HepG2 (cell line): ENCODE data around the gene TECTB. TPM values are rescaled to one million over a fixed set of nuclear protein-coding genes. Genes with fewer than 3 reads are reported as not detected.

Experiments
- DMAP1 ChIP-seq: IDR thresholded peaks from 2 replicates; pipeline ENCODE4 v1.6.1; 2016
- GATA4 ChIP-seq: sonication (generic); IDR thresholded peaks from 2 replicates; pipeline ENCODE4 v1.6.1; 2016; ENCODE audit warnings: antibody characterized with exemption, low read depth, borderline replicate concordance
- KLF9 ChIP-seq: IDR thresholded peaks from 2 replicates; pipeline ENCODE4 v1.6.1; 2016; ENCODE audit warnings: low read depth
- PHF8 ChIP-seq: sonication (generic); formaldehyde crosslinking; IDR thresholded peaks from 2 replicates; pipeline ENCODE4 v1.5.0; 2020; ENCODE audit warnings: missing genetic modification reagents
- ZNF232 ChIP-seq: sonication (generic); formaldehyde crosslinking; IDR thresholded peaks from 2 replicates; pipeline ENCODE4 v1.4.0; 2020; ENCODE audit warnings: missing genetic modification reagents, borderline replicate concordance
- ZNF256 ChIP-seq: sonication (generic); formaldehyde crosslinking; conservative IDR thresholded peaks from 2 replicates; pipeline ENCODE4 v1.4.0; 2020; ENCODE audit warnings: missing genetic modification reagents
- ZNF296 ChIP-seq: sonication (generic); formaldehyde crosslinking; conservative IDR thresholded peaks from 2 replicates; pipeline ENCODE4 v1.5.0; 2020; ENCODE audit warnings: mild to moderate bottlenecking, missing genetic modification reagents
- ZNF644 ChIP-seq: IDR thresholded peaks from 2 replicates; pipeline ENCODE4 v1.6.1; 2016; ENCODE audit warnings: low read depth
- ZNF816 ChIP-seq: sonication (generic); formaldehyde crosslinking; IDR thresholded peaks from 2 replicates; pipeline ENCODE4 v1.8.0; 2022; ENCODE audit warnings: missing genetic modification reagents, mild to moderate bottlenecking, borderline replicate concordance
- polyA plus RNA-seq, 8 experiments: library from polyadenylated mRNA; depleted of rRNA in 3 of 8; stranded (reverse) in 7 of 8; unstranded in 1 of 8; fragments of >200 nt; fragmentation: Illumina TruSeq in 4 of 8; extraction: Trizol in 4 of 8; gene quantifications; 2 replicates each; pipeline versions ENCODE4 v1.2.1 to v1.2.3, GENCODE V29; 2011 to 2016; ENCODE audit warnings: low read depth in 4 of 8, missing spikeins in 1 of 8, mixed read lengths in 1 of 8; ENCODE audit not compliant: insufficient read depth in 1 of 8
- total RNA-seq, 5 experiments: library from RNA; depleted of rRNA; stranded (reverse); fragments of >200 nt; fragmentation: Illumina TruSeq; extraction: Trizol; gene quantifications; 2 replicates each; pipeline ENCODE4 v1.2.3, GENCODE V29; 2016; ENCODE audit warnings: low read depth in 1 of 5
- TF ChIP-seq, protein P1 (sequence below): sonication (generic); formaldehyde crosslinking; IDR thresholded peaks from 2 replicates; pipeline ENCODE4 v1.5.1; 2020; ENCODE audit warnings: mild to moderate bottlenecking, missing genetic modification reagents, moderate library complexity
- TF ChIP-seq, protein P2 (sequence below): sonication (generic); formaldehyde crosslinking; IDR thresholded peaks from 2 replicates; pipeline ENCODE4 v1.5.0; 2020; ENCODE audit warnings: mild to moderate bottlenecking, missing genetic modification reagents
- TF ChIP-seq, protein P3 (sequence below): sonication (generic); formaldehyde crosslinking; IDR thresholded peaks from 2 replicates; pipeline ENCODE4 v1.9.0; 2021; ENCODE audit warnings: missing genetic modification reagents, borderline replicate concordance
- TF ChIP-seq, protein P4 (sequence below): sonication (generic); formaldehyde crosslinking; IDR thresholded peaks from 2 replicates; pipeline ENCODE4 v1.8.0; 2022; ENCODE audit warnings: low read depth, missing genetic modification reagents
- TF ChIP-seq, protein P5 (sequence below): sonication (generic); formaldehyde crosslinking; IDR thresholded peaks from 2 replicates; pipeline ENCODE4 v1.4.0; 2020; ENCODE audit warnings: missing genetic modification reagents

TECTB gene
- total and polyA plus RNA-seq, 2 of the 13 experiments (the other 11 are each of a cell fraction or from before 2014, with no cell fraction given): 0.78 to 1.8 TPM

DNA sequence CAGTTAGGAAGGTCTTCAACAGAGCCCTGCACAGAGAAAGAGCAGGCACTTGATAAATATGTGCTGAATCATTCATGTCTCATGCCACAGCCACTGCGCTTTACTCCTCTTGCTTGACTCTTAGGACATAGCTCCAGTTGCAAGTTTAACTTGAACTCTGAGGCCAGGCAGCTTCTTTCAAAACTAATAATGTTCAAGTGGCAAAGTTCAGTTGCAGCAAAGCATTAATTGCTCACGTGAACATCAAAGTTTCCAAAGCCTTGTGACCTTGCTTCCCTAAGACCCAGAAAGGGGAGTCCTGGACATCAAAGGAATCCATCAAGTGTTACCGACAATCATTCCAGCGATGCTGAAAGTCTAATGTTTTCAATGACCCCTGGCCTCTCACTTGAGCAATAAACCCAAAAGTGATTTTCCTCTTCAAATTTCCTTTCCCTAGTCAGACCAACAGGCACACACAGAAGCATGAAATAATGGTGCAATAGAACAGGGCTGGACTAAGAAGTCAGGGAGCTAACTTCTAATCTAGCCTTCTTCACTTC lies 21.8 kb upstream of the TECTB start (continued):
- TF ChIP-seq, protein P1, sequence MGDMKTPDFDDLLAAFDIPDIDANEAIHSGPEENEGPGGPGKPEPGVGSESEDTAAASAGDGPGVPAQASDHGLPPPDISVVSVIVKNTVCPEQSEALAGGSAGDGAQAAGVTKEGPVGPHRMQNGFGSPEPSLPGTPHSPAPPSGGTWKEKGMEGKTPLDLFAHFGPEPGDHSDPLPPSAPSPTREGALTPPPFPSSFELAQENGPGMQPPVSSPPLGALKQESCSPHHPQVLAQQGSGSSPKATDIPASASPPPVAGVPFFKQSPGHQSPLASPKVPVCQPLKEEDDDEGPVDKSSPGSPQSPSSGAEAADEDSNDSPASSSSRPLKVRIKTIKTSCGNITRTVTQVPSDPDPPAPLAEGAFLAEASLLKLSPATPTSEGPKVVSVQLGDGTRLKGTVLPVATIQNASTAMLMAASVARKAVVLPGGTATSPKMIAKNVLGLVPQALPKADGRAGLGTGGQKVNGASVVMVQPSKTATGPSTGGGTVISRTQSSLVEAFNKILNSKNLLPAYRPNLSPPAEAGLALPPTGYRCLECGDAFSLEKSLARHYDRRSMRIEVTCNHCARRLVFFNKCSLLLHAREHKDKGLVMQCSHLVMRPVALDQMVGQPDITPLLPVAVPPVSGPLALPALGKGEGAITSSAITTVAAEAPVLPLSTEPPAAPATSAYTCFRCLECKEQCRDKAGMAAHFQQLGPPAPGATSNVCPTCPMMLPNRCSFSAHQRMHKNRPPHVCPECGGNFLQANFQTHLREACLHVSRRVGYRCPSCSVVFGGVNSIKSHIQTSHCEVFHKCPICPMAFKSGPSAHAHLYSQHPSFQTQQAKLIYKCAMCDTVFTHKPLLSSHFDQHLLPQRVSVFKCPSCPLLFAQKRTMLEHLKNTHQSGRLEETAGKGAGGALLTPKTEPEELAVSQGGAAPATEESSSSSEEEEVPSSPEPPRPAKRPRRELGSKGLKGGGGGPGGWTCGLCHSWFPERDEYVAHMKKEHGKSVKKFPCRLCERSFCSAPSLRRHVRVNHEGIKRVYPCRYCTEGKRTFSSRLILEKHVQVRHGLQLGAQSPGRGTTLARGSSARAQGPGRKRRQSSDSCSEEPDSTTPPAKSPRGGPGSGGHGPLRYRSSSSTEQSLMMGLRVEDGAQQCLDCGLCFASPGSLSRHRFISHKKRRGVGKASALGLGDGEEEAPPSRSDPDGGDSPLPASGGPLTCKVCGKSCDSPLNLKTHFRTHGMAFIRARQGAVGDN: no peak; the same call in 1 of the 2 replicates
- TF ChIP-seq, protein P2, sequence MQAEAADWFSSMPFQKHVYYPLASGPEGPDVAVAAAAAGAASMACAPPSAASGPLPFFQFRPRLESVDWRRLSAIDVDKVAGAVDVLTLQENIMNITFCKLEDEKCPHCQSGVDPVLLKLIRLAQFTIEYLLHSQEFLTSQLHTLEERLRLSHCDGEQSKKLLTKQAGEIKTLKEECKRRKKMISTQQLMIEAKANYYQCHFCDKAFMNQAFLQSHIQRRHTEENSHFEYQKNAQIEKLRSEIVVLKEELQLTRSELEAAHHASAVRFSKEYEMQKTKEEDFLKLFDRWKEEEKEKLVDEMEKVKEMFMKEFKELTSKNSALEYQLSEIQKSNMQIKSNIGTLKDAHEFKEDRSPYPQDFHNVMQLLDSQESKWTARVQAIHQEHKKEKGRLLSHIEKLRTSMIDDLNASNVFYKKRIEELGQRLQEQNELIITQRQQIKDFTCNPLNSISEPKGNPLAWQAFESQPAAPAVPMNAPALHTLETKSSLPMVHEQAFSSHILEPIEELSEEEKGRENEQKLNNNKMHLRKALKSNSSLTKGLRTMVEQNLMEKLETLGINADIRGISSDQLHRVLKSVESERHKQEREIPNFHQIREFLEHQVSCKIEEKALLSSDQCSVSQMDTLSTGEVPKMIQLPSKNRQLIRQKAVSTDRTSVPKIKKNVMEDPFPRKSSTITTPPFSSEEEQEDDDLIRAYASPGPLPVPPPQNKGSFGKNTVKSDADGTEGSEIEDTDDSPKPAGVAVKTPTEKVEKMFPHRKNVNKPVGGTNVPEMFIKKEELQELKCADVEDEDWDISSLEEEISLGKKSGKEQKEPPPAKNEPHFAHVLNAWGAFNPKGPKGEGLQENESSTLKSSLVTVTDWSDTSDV (CRISPR knock-in tag): no peak
- TF ChIP-seq DMAP1 (peak; percentile 83), ZNF232 (CRISPR knock-in tag) (peak; percentile 83; the same call in 1 of the 2 replicates), GATA4 (peak; percentile 95; the same call in 1 of the 2 replicates), ZNF296 (CRISPR knock-in tag) (no peak), PHF8 (peak; percentile 45; the same call in 1 of the 2 replicates), KLF9 (CRISPR knock-in tag) (peak; percentile 85; the same call in 1 of the 2 replicates), ZNF816 (CRISPR knock-in tag) (0 out of 2 replicates have a peak, but pooled peaks have one; percentile 61), ZNF644 (CRISPR knock-in tag) (peak; percentile 87), ZNF256 (0 out of 2 replicates have a peak, but pooled peaks have one; percentile 55)
- TF ChIP-seq, protein P3, sequence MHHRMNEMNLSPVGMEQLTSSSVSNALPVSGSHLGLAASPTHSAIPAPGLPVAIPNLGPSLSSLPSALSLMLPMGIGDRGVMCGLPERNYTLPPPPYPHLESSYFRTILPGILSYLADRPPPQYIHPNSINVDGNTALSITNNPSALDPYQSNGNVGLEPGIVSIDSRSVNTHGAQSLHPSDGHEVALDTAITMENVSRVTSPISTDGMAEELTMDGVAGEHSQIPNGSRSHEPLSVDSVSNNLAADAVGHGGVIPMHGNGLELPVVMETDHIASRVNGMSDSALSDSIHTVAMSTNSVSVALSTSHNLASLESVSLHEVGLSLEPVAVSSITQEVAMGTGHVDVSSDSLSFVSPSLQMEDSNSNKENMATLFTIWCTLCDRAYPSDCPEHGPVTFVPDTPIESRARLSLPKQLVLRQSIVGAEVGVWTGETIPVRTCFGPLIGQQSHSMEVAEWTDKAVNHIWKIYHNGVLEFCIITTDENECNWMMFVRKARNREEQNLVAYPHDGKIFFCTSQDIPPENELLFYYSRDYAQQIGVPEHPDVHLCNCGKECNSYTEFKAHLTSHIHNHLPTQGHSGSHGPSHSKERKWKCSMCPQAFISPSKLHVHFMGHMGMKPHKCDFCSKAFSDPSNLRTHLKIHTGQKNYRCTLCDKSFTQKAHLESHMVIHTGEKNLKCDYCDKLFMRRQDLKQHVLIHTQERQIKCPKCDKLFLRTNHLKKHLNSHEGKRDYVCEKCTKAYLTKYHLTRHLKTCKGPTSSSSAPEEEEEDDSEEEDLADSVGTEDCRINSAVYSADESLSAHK: 0 out of 2 replicates have a peak, but pooled peaks have one; percentile 23
- TF ChIP-seq, protein P4, sequence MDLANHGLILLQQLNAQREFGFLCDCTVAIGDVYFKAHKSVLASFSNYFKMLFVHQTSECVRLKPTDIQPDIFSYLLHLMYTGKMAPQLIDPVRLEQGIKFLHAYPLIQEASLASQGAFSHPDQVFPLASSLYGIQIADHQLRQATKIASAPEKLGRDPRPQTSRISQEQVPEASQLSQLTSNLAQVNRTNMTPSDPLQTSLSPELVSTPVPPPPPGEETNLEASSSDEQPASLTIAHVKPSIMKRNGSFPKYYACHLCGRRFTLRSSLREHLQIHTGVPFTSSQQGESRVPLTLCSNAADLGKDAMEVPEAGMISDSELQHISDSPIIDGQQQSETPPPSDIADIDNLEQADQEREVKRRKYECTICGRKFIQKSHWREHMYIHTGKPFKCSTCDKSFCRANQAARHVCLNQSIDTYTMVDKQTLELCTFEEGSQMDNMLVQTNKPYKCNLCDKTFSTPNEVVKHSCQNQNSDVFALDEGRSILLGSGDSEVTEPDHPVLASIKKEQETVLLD (CRISPR knock-in tag): no peak
- TF ChIP-seq, protein P5, sequence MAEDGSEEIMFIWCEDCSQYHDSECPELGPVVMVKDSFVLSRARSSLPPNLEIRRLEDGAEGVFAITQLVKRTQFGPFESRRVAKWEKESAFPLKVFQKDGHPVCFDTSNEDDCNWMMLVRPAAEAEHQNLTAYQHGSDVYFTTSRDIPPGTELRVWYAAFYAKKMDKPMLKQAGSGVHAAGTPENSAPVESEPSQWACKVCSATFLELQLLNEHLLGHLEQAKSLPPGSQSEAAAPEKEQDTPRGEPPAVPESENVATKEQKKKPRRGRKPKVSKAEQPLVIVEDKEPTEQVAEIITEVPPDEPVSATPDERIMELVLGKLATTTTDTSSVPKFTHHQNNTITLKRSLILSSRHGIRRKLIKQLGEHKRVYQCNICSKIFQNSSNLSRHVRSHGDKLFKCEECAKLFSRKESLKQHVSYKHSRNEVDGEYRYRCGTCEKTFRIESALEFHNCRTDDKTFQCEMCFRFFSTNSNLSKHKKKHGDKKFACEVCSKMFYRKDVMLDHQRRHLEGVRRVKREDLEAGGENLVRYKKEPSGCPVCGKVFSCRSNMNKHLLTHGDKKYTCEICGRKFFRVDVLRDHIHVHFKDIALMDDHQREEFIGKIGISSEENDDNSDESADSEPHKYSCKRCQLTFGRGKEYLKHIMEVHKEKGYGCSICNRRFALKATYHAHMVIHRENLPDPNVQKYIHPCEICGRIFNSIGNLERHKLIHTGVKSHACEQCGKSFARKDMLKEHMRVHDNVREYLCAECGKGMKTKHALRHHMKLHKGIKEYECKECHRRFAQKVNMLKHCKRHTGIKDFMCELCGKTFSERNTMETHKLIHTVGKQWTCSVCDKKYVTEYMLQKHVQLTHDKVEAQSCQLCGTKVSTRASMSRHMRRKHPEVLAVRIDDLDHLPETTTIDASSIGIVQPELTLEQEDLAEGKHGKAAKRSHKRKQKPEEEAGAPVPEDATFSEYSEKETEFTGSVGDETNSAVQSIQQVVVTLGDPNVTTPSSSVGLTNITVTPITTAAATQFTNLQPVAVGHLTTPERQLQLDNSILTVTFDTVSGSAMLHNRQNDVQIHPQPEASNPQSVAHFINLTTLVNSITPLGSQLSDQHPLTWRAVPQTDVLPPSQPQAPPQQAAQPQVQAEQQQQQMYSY (CRISPR knock-in tag): peak; percentile 36; the same call in 1 of the 2 replicates
